ENCODE results near the gene CDC5L. TPM values are rescaled to one million over a fixed set of nuclear protein-coding genes. Genes with fewer than 3 reads are reported as not detected.

CDC5L gene
- total RNA-seq, 1 experiment from 2014 or later: 23.8 TPM

- Histone ChIP-seq H3K4me3 (ENCODE audit: low read depth, low read length) (no peak overlapping the region), H3K27me3 (replicated peaks; ENCODE audit: control insufficient read depth, insufficient read depth, low read length) (no peaks in the 10 kb centered on the region), H3K9me3 (no peaks in the 10 kb centered on the region), H3K4me1 (no peaks in the 10 kb centered on the region), H3K36me3 (ENCODE audit: control insufficient read depth, insufficient read depth, low read length) (no peaks in the 10 kb centered on the region)
- CTCF ChIA-PET: interaction anchor here (1.9 kb wide), 1 partner anchor 22 kb away, joined by 6 read pairs; no protein-coding TSS in a partner anchor
- no peak for DNase-seq
- H3K27ac Mint-ChIP-seq (ENCODE audit: unreplicated experiment): no peak overlapping the region
- H3K4me3 Mint-ChIP-seq (ENCODE audit: unreplicated experiment): no peak overlapping the region
- no peaks in the 10 kb centered on the region for H3K4me1 Mint-ChIP-seq (ENCODE audit: low read depth, unreplicated experiment)
- no TSS peak for BruUV-seq (replicated peaks)
- intact Hi-C loops (cut with micrococcal nuclease; ENCODE audit: unreplicated experiment): no loop called here
- peaks cover 5% of the 10 kb centered on the region for H3K36me3 Mint-ChIP-seq (ENCODE audit: insufficient read depth, unreplicated experiment)
- no peaks in the 10 kb centered on the region for H3K9me3 Mint-ChIP-seq (ENCODE audit: unreplicated experiment)
- H3K27me3 Mint-ChIP-seq (ENCODE audit: insufficient read depth, unreplicated experiment): peaks cover 10% of the 10 kb centered on the region
- no peak for TF ChIP-seq CTCF (IDR thresholded peaks at IDR 0.05; ENCODE audit: insufficient read depth in 1 of 2, low read depth in 1 of 2, low read length in 1 of 2, severe bottlenecking in 1 of 2, unreplicated experiment in 1 of 2)
- POLR2A ChIA-PET: no interaction called here
These were observed 110.3 kb downstream of the CDC5L start for GRCh38 chr6:44497807-44498206.

- Mint-ChIP-seq H3K9me3 (ENCODE audit: unreplicated experiment) (no peaks in the 10 kb centered on the region), H3K27me3 (ENCODE audit: insufficient read depth, unreplicated experiment) (peaks cover 10% of the 10 kb centered on the region), H3K36me3 (ENCODE audit: insufficient read depth, unreplicated experiment) (peaks cover 5% of the 10 kb centered on the region), H3K4me1 (ENCODE audit: low read depth, unreplicated experiment) (no peaks in the 10 kb centered on the region), H3K27ac (ENCODE audit: unreplicated experiment) (no peak overlapping the region), H3K4me3 (ENCODE audit: unreplicated experiment) (no peak overlapping the region)
- Histone ChIP-seq H3K27me3 (replicated peaks; ENCODE audit: control insufficient read depth, insufficient read depth, low read length) (no peaks in the 10 kb centered on the region), H3K4me1 (no peaks in the 10 kb centered on the region), H3K9me3 (no peaks in the 10 kb centered on the region), H3K36me3 (ENCODE audit: control insufficient read depth, insufficient read depth, low read length) (no peaks in the 10 kb centered on the region), H3K4me3 (ENCODE audit: low read depth, low read length) (no peak overlapping the region)
- no TSS peak for BruUV-seq (replicated peaks)
- DNase-seq: no peak
- no peak for TF ChIP-seq CTCF (IDR thresholded peaks at IDR 0.05; ENCODE audit: insufficient read depth in 1 of 2, low read depth in 1 of 2, low read length in 1 of 2, severe bottlenecking in 1 of 2, unreplicated experiment in 1 of 2)
- ChIA-PET POLR2A (no interaction called here), CTCF (interaction anchor here (1.9 kb wide), 1 partner anchor 22 kb away, joined by 6 read pairs; no protein-coding TSS in a partner anchor)
- intact Hi-C loops (cut with micrococcal nuclease; ENCODE audit: unreplicated experiment): no loop called here
These were observed 110.9 kb downstream of the CDC5L start for GRCh38 chr6:44498436-44498835.

GRCh38 chr6:44499609-44500008 is 112.1 kb downstream of the CDC5L start:
- Histone ChIP-seq H3K36me3 (ENCODE audit: control insufficient read depth, insufficient read depth, low read length) (no peaks in the 10 kb centered on the region), H3K9me3 (no peaks in the 10 kb centered on the region), H3K4me3 (ENCODE audit: low read depth, low read length) (no peak overlapping the region), H3K27me3 (replicated peaks; ENCODE audit: control insufficient read depth, insufficient read depth, low read length) (no peaks in the 10 kb centered on the region), H3K4me1 (no peaks in the 10 kb centered on the region)
- H3K9me3 Mint-ChIP-seq (ENCODE audit: unreplicated experiment): no peaks in the 10 kb centered on the region
- ChIA-PET CTCF (interaction anchor here (0.6 kb wide), 1 partner anchor 42 kb away, joined by 3 read pairs; no protein-coding TSS in a partner anchor), POLR2A (no interaction called here)
- DNase-seq: no peak
- peaks cover 5% of the 10 kb centered on the region for H3K36me3 Mint-ChIP-seq (ENCODE audit: insufficient read depth, unreplicated experiment)
- peaks cover 8% of the 10 kb centered on the region for H3K27me3 Mint-ChIP-seq (ENCODE audit: insufficient read depth, unreplicated experiment)
- no peak overlapping the region for H3K27ac Mint-ChIP-seq (ENCODE audit: unreplicated experiment)
- no peak overlapping the region for H3K4me3 Mint-ChIP-seq (ENCODE audit: unreplicated experiment)
- no peak for TF ChIP-seq CTCF (IDR thresholded peaks at IDR 0.05; ENCODE audit: insufficient read depth in 1 of 2, low read depth in 1 of 2, low read length in 1 of 2, severe bottlenecking in 1 of 2, unreplicated experiment in 1 of 2)
- no TSS peak for BruUV-seq (replicated peaks)
- intact Hi-C loops (cut with micrococcal nuclease; ENCODE audit: unreplicated experiment): no loop called here
- no peaks in the 10 kb centered on the region for H3K4me1 Mint-ChIP-seq (ENCODE audit: low read depth, unreplicated experiment)

Small RNA genes within 50 kb of the gene (microRNA-seq; reads per million reads assigned to microRNA genes)
- gene MIR4642: not detected

Other genes starting within 250 kb of the CDC5L start
- gene CAPN11, start 228.9 kb upstream of the CDC5L start, total RNA-seq (2022): not detected in 2 replicates
- not detected in 2 replicates for gene MYMX, start 170.8 kb upstream of the CDC5L start, total RNA-seq (2022)
- gene SLC29A1, start 164.1 kb upstream of the CDC5L start, total RNA-seq (2022): 80.7 and 81.3 TPM in 2 replicates
- gene HSP90AB1, start 140.6 kb upstream of the CDC5L start, total RNA-seq (2022): 967 and 1,046 TPM in 2 replicates
- gene SLC35B2, start 130.2 kb upstream of the CDC5L start, total RNA-seq (2022): 44.6 and 44.8 TPM in 2 replicates
- 8.4 and 10.1 TPM in 2 replicates for gene NFKBIE, start 122.2 kb upstream of the CDC5L start, total RNA-seq (2022)
- not detected in 2 replicates for gene TMEM151B, start 117.3 kb upstream of the CDC5L start, total RNA-seq (2022)
- gene AARS2, start 74.4 kb upstream of the CDC5L start, total RNA-seq (2022): 18.8 and 20.5 TPM in 2 replicates
- gene SPATS1, start 45.1 kb upstream of the CDC5L start, total RNA-seq (2022): not detected in 2 replicates